ENCODE measurements around the gene CDK16.

DNA sequence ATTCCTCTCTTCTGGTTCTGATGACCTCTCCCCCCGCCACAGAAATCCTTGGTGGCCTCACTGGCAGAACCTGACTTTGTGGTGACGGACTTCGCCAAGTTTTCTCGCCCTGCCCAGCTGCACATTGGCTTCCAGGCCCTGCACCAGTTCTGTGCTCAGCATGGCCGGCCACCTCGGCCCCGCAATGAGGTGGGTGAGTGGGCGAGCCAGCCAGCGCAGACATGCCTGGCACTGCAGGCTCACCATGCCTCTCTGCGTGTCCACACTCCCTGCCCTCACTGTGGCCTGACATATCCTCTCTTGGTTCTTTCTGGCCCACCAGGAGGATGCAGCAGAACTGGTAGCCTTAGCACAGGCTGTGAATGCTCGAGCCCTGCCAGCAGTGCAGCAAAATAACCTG is 16.2 kb upstream of the CDK16 start:
- TF ChIP-seq, protein P1, sequence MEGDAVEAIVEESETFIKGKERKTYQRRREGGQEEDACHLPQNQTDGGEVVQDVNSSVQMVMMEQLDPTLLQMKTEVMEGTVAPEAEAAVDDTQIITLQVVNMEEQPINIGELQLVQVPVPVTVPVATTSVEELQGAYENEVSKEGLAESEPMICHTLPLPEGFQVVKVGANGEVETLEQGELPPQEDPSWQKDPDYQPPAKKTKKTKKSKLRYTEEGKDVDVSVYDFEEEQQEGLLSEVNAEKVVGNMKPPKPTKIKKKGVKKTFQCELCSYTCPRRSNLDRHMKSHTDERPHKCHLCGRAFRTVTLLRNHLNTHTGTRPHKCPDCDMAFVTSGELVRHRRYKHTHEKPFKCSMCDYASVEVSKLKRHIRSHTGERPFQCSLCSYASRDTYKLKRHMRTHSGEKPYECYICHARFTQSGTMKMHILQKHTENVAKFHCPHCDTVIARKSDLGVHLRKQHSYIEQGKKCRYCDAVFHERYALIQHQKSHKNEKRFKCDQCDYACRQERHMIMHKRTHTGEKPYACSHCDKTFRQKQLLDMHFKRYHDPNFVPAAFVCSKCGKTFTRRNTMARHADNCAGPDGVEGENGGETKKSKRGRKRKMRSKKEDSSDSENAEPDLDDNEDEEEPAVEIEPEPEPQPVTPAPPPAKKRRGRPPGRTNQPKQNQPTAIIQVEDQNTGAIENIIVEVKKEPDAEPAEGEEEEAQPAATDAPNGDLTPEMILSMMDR (conservative IDR thresholded peaks at IDR 0.05) = no peak
- TF ChIP-seq EZH2 (IDR thresholded peaks at IDR 0.05; ENCODE audit: low read depth) = no peak

Data from PC-9 (cell line).